ENCODE results near the gene FAM120A.
A peak's percentile ranks its signal among the peaks of the same experiment; 100 is the strongest.

FAM120A gene

DNA sequence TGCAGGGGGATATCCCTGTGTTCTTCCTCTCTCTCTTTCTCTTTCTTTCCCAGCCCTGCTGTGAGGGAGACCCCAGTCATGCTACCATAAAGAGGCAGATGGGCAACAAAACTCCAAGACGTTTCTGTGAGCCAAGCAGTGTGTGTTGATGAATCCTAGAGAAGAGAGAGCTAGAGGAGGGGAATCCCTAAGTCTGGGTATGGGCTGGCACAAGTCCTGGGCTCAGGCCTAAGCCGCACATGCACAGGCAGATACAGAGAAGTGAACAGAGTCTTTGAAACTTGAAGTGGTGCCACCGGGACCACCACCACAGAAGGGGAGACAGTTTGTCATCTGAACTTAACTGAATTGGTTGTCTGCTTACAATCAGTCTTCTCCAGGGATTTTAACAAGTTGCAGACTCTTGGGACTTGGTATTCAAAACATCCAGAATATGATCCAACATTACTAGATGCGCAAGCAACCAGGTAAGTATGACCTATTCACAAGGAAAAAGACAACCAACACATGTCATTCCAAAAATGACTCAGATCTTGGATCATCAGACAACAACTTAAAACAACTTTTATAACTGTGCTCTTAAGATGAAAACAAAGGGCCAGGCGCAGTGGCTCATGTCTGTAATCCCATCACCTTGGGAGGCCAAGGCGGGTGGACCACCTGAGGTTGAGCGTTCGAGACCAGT is 10.4 kb upstream of the FAM120A start:
- no peak for DNase-seq (ENCODE audit: low read depth in 1 of 2, low spot score in 1 of 2)

DNA sequence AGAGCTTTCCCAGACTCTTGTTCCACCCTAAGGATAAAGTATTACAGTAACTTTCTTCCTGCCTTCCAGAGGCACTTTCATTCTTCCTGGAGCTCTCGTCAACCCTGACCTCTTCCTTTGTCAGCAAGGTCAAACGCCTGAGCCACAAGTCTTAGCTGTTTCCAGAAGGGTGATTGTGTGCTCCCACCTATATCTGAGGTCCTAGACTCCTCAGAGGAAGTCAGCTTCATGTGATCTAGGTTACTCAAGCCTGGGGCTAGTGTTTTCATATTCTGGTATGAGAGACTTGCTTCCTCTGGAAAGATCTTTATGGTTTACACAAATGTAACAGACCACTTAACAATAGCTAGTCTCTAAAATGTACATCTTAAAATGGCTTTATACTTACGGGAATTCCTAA is 5.4 kb upstream of the FAM120A start:
- DNase-seq (ENCODE audit: low read depth in 1 of 2, low spot score in 1 of 2), result no peak

DNA sequence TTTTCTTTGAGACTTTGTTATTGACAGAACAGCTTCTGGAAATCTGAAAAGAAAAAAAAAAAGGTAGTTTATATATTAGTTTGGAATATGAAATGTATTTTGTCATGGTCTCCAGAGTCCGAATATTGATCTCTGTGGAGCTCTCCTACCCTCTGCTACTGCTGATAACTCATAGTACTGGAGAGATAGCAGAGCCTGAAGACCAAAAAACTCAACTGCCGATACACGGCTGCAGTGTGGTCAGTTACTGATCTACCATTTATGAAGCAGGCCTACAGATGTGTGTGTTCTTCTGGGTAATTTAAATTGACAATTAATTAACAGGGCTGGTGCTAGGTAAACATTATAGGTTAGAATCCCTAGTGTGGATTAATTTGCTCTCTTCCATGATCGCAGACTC is 3.8 kb upstream of the FAM120A start:
- DNase-seq (ENCODE audit: low read depth in 1 of 2, low spot score in 1 of 2), result no peak

- peak; percentile 26 to 30 for DNase-seq (ENCODE audit: low read depth in 1 of 2, low spot score in 1 of 2)
Measured at GRCh38 chr9:93451849-93452709, 594 bp downstream of the FAM120A start.

DNA sequence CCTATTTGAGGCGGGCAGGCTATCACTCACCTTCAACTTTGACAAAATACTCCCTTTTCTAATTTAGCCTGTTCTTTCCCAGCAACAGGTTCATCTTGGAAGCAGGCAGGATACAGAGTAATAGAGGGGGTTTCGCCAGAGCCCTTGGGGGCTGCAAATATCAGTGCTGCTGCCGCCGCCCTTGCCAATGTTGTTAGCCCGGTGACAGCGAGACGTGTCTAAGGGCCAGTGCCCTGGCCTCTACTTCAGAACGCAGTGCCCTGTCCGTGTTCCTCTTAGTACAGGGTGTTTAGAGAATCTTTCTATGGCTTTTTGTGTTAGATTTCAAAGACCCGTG is 1.2 kb downstream of the FAM120A start:
- no peak for DNase-seq (ENCODE audit: low read depth in 1 of 2, low spot score in 1 of 2)

GRCh38 chr9:93453047-93453914 is 1.8 kb downstream of the FAM120A start, which contains the start of gene FAM120AOS:
Gene FAM120AOS, minus strand, starts transcription at chr9:93453581. Its CDS starts 872 bp downstream, at chr9:93452709.
- peak; percentile 62 to 88 for DNase-seq (ENCODE audit: low read depth in 1 of 2, low spot score in 1 of 2)

GRCh38 chr9:93456022-93456421 is 4.5 kb downstream of the FAM120A start:
- no peak for DNase-seq (ENCODE audit: low read depth in 1 of 2, low spot score in 1 of 2)

DNA sequence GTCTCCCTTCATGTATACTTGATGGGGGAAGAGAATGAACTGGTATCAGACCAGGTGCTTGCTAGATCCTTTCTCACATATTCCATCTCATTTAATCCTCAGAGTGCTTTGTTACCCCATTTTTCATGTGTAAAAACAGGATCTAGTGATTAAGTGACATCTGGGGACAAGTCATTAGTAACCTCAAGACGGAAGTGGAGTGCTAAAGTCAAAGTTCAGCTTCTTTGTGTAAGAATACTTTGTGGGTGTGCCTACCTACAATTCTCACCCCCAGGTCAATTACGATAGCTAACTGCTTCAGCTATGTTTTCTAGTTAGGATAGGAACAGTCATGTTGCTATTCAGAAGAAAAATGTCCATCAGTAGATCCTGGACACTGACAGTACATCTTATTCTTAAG is 5.0 kb downstream of the FAM120A start:
- no peak for DNase-seq (ENCODE audit: low read depth in 1 of 2, low spot score in 1 of 2)

GRCh38 chr9:93457006-93457405 is 5.5 kb downstream of the FAM120A start:
- DNase-seq (ENCODE audit: low read depth in 1 of 2, low spot score in 1 of 2), result no peak

- DNase-seq (ENCODE audit: low read depth in 1 of 2, low spot score in 1 of 2), result no peak
Measured at GRCh38 chr9:93458712-93459111, 7.2 kb downstream of the FAM120A start.

DNA sequence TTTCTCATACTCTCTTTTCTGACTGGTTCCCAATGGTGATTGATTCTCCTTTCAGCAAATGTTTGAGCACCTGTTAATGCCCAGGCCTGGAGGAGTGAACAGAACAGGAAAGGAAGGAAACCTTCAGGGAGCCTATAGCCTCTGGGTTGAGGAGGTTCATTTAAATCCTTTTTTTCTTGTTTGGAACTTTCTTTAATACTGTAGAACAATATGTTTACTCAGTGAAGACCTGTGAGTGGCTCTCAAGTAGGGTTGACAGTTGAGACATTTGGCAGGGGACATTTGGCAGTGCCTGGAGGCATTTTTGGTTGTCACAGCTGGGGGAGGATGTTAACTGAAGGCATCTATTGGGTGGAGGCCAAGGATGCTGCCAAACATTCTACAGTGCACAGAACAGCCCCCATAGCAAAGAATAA is 8.0 kb downstream of the FAM120A start:
- no peak for DNase-seq (ENCODE audit: low read depth in 1 of 2, low spot score in 1 of 2)

DNA sequence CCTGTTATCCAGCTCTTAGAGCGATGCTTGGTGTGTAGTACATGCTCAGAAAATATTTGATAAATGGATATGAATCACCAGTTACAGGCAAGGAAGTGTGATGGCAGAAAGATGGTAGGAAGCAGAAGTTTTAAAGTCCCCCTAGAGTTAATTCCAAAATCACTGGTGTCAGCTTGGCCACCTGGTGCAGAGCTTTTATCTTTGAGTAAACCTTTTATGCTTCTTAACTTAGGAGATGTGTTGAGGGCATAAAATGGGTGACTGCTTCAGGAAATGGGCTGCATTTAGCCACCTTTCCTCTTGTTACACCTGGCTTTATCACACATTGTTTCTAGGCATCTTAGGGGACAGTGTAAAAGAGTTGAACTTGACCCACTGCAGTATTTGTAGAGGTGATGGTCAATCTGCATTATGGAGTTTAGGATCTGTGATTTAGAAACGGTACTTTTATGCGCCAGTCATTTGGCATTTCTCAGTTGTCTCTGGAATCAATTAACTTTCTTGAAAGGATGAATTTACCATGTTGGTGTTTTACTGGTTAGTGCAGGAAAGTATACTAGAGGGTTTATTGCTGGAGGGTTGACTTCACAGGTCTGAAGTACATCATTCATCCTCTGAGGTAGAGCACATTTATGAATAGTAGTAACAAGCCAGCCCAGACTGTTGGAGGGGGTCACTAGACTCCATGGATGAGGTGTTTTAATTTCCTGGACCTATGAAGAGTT is 9.4 kb downstream of the FAM120A start:
- DNase-seq (ENCODE audit: low read depth in 1 of 2, low spot score in 1 of 2), result no peak

- DNase-seq (ENCODE audit: low read depth in 1 of 2, low spot score in 1 of 2), result no peak
Measured at GRCh38 chr9:93461414-93461743, 9.9 kb downstream of the FAM120A start.

- DNase-seq (ENCODE audit: low read depth in 1 of 2, low spot score in 1 of 2), result no peak
Measured at GRCh38 chr9:93461821-93462220, 10.3 kb downstream of the FAM120A start.

DNA sequence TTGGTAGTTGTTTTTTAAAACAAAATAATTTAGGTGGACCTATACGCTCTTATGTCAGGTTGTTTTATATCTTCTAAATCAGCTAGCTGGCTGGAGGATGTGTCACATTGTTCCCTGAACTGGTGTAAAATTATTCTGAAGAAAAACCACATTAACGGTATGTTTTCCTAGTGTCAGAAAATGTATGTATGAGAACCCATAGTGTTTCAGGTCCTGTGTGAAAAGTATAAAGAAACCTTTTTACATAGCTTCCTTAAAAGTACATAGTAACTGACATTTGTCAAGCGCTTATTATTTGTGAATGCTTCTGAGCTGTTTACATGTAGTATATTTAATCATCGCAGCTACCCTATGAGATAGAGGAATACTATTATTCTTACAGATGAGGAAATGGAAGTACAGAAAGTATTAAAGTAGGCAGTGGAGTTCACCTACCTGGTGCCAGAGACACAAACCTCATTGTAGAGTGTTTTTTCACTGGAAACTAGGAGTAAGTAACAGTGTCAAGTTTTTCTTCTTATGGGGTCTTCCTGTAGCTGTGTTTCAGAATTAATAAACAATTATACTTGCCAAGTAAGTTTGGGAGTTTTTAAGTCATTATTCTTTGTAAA is 12.3 kb downstream of the FAM120A start:
- DNase-seq (ENCODE audit: low read depth in 1 of 2, low spot score in 1 of 2), result no peak

GRCh38 chr9:93464395-93464794 is 12.9 kb downstream of the FAM120A start:
- DNase-seq (ENCODE audit: low read depth in 1 of 2, low spot score in 1 of 2), result no peak

DNA sequence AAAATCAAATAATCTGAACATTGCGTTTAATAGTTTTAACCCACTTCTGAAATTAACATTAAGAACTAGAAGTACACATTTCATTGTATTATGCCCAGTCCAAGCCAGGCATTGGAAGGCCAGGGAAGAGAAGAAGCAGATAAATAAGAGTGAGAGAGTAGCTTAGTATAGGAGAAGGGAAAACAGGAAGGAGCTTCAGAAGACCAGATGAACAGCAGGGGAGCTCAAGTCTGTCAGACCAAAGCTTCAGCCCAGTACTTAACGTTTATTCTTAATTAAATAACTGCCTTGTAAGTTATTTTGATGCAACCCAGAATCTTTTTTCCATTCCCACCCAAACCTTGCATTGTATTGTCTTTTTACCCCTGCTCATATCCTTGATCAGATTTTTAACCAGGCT is 13.4 kb downstream of the FAM120A start:
- no peak for DNase-seq (ENCODE audit: low read depth in 1 of 2, low spot score in 1 of 2)

DNA sequence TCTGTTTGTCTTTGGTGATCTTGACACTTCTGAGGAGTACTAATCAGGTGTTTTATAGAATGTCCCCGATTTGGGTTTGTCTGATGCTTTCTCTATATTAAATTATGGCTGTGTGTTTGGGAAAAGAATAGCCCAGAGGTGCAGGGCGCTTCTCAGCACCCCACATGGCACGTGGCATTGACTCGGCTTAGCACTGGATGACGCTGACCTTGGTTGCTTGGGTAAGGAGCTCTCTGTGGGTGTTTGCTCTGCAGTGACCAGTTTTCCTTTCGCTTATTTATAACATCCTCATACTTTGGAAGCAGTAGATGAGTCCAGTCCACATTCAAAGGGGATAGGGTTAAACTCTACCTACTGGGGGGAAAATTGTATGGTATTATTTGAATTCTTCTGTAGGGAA is 14.4 kb downstream of the FAM120A start:
- no peak for DNase-seq (ENCODE audit: low read depth in 1 of 2, low spot score in 1 of 2)

- no peak for DNase-seq (ENCODE audit: low read depth in 1 of 2, low spot score in 1 of 2)
Measured at GRCh38 chr9:93466416-93467061, 15.1 kb downstream of the FAM120A start.

DNA sequence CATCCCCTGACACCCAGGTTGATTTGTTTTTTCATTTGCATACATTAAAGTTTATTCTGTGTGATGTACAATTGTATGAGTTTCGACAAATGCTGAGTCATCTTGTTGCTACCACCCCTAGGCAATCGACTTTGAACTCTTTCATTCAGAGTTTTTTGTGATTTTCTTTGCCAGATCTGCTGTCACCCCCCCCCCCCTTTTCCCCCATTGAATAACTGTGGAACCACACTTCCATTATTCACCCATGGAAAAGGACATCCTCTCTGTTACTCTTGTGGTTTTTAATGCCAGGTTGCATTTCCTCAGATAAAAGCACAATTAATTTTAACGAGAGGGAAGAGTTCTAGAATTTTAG is 15.6 kb downstream of the FAM120A start:
- no peak for DNase-seq (ENCODE audit: low read depth in 1 of 2, low spot score in 1 of 2)
